Heart right ventricle (tissue), 16 donors: ENCODE results near the gene CLCN4. TPM values are rescaled to one million over a fixed set of nuclear protein-coding genes. Genes with fewer than 3 reads are reported as not detected.

Experiments
- ATAC-seq, 8 donors: fragments of 200-7000 bp; cut with Tn5 transposase; one replicate each; pipeline ENCODE4 v1.9.1; 2020; ENCODE audit warnings: mild to moderate bottlenecking in 8 of 8, moderate library complexity in 8 of 8, moderate number of reproducible peaks in 1 of 8
- DNase-seq, 2 donors: peaks; one replicate each; pipeline ENCODE4 v3.0.0-alpha.2; 2020
- H3K27ac ChIP-seq, 10 donors: fragments of 200-600 bp; sonication (generic) in 2 of 10; one replicate each; pipeline versions ENCODE4 v1.5.0 to v1.8.0; 2020 to 2022; ENCODE audit warnings: mild to moderate bottlenecking in 3 of 10
- H3K27me3 ChIP-seq, 7 donors: fragments of 200-600 bp; one replicate each; pipeline ENCODE4 v1.8.0; 2021 to 2022; ENCODE audit warnings: mild to moderate bottlenecking in 2 of 7
- H3K36me3 ChIP-seq, 9 donors: fragments of 200-600 bp; sonication (generic) in 1 of 9; one replicate each; pipeline versions ENCODE4 v1.5.0 to v1.8.0; 2020 to 2022; ENCODE audit warnings: mild to moderate bottlenecking in 2 of 9
- H3K4me1 ChIP-seq, 9 donors: fragments of 200-600 bp; sonication (generic) in 1 of 9; one replicate each; pipeline versions ENCODE4 v1.5.0 to v1.8.0; 2020 to 2022; ENCODE audit warnings: mild to moderate bottlenecking in 4 of 9
- H3K4me3 ChIP-seq, 10 donors: fragments of 200-600 bp; sonication (generic) in 2 of 10; one replicate each; pipeline versions ENCODE4 v1.5.0 to v1.8.0; 2020 to 2022; ENCODE audit warnings: mild to moderate bottlenecking in 7 of 10, moderate library complexity in 2 of 10
- H3K9me3 ChIP-seq, 11 donors: fragments of 200-600 bp in 10 of 11; sonication (generic) in 2 of 11; one replicate each; pipeline versions ENCODE4 v1.5.0 to v1.8.0; 2013 to 2022; ENCODE audit warnings: mild to moderate bottlenecking in 2 of 11, control low read depth in 1 of 11, moderate library complexity in 1 of 11
- CTCF ChIP-seq, 9 donors: fragments of 200-600 bp; sonication (generic) in 2 of 9; IDR thresholded peaks; one replicate each; pipeline versions ENCODE4 v1.5.0 to v1.8.0; 2021 to 2022; ENCODE audit warnings: antibody characterized with exemption in 9 of 9, mild to moderate bottlenecking in 5 of 9, moderate library complexity in 1 of 9
- WGBS, 2 donors: extraction: QIAGEN DNeasy Blood & Tissue Kit; methylation state at CpG; one replicate each; pipeline ENCODE4 v1.1.7; 2013; ENCODE audit warnings: inconsistent platforms in 1 of 2; 5-methylcytosine and 5-hydroxymethylcytosine counted together
- intact Hi-C, 10 donors: fragments of 100-400 bp; cut with DNase I; formaldehyde crosslinking; loops; one replicate each; pipeline versions ENCODE4 v1.11.1 to v1.14.2; 2022
- long read RNA-seq, 3 donors: library from polyadenylated mRNA; unstranded; transcript quantifications; one replicate each; pipeline ENCODE4 v2.0.0, GENCODE V29; 2020 to 2021
- polyA plus RNA-seq, 2 donors: library from polyadenylated mRNA; stranded (reverse); fragments of 200-250 nt; gene quantifications; one replicate each; pipeline ENCODE4 v1.2.3, GENCODE V29; 2013
- total RNA-seq, 10 donors: library from RNA; stranded (reverse); fragmentation: NEBNext Ultra II Directional in 3 of 10; extraction: Animal tissue kit (Norgen Biotek cat#: 25700) in 3 of 10; gene quantifications; one replicate each; pipeline versions ENCODE4 v1.2.1 to v1.2.4, GENCODE V29; 2021 to 2023
- donor health status: Arrhythmogenic right ventricular cardiomyopathy.
- donor health status: ischemic (EF 13 %, LVEDD 7.1; RV severe dilation, severe dysfunction).
- donor health status: healthy with polysubstance abuse.
- donor health status: DM: no; HTN: yes; CAD: no.
- donor health status: DM: no; HTN: no; CAD: no.
- donor health status: ischemic (EF 25% LVEDD 6.9; RV normal size, moderate dysfunction).
- donor health status: ischemic (EF 25% LVEDD 5.7; RV mildly dilated, moderate dysfunction).
- donor health status: healthy.
- donor health status: DM: yes; HTN: yes; CAD: no.
- donor health status: Ischemic cardiomyopathy.
- donor health status: ischemic (EF 35%, LVEDD 5.7; RV mildly dilated, moderate dysfunction).
- donor health status: nonischemic (EF 11% LVEDD 7.7; RV severe dilation, severe dysfunction).
- donor health status: DM: yes; HTN: yes; CAD: no.
- donor health status: PGD.
- donor health status: ischemic (EF 29% LVEDD 5.4; RV normal size, mild dysfunction).
- donor health status: nonischemic (EF 23%, LVEDD 6.1; RV moderate dilation, normal function).

Gene CLCN4
- 10 to 100 TPM; 24.2 to 44.9 (median 32.9) TPM for total RNA-seq
- 1 to 10 TPM; 4.0 to 4.4 TPM for polyA plus RNA-seq
- long read RNA-seq, donor 1, full-length matches to known transcripts, result 12 of 21 reads
- long read RNA-seq, donor 1, partial matches to known transcripts, result 8 of 21 reads
- long read RNA-seq, donor 1, other reads (novel, unspliced or antisense), result 1 of 21 reads
- long read RNA-seq, donor 2, full-length matches to known transcripts, result 19 of 39 reads
- long read RNA-seq, donor 2, partial matches to known transcripts, result 19 of 39 reads
- long read RNA-seq, donor 2, other reads (novel, unspliced or antisense), result 1 of 39 reads
- long read RNA-seq, donor 3, full-length matches to known transcripts, result 80 of 119 reads
- long read RNA-seq, donor 3, partial matches to known transcripts, result 23 of 119 reads
- long read RNA-seq, donor 3, other reads (novel, unspliced or antisense), result 16 of 119 reads

- Histone ChIP-seq H3K4me3 (peak within 1 kb of the TSS; percentile 18 to 54 (median 46)), H3K27ac (peak within 1 kb of the TSS; percentile 48 to 85 (median 73)), H3K36me3 (no peaks in the 10 kb centered on the region), H3K4me1 (peaks cover 0 to 20% (median 2%) of the 10 kb centered on the region in 9 donors), H3K27me3 (peaks cover 0 to 98% (median 0%) of the 10 kb centered on the region in 7 donors), H3K9me3 (no peaks in the 10 kb centered on the region)
- ATAC-seq (peak; percentile 72 to 96 (median 91)), DNase-seq (peak; percentile 53 to 71)
- WGBS, 2 donors, result 7 to 9% methylated on average over 26 to 27 of the region's 27 CpGs
- TF ChIP-seq CTCF (IDR thresholded peaks at IDR 0.05), result no peak
- intact Hi-C loops, result no loop called here
Measured at GRCh38 chrX:10156199-10157031, at the start of gene CLCN4. TSS of gene CLCN4 (plus strand) at chrX:10156975. CDS start at chrX:10185033, 28,058 bp downstream.

GRCh38 chrX:10107483-10107882 lies 49.3 kb upstream of the CLCN4 start:
- intact Hi-C loops, result loop anchor here in 2 of 10 donors (2.0 to 5.0 kb wide), 2 partner anchors 55 to 90 kb away; no protein-coding TSS in a partner anchor
- Histone ChIP-seq H3K4me3 (no peak overlapping the region), H3K9me3 (no peaks in the 10 kb centered on the region), H3K27me3 (no peaks in the 10 kb centered on the region), H3K36me3 (peaks cover 0 to 17% (median 0%) of the 10 kb centered on the region in 9 donors), H3K4me1 (peaks cover 0 to 69% (median 42%) of the 10 kb centered on the region in 9 donors), H3K27ac (peak overlapping the region in 5 of 10 donors; percentile 10 to 48 (median 23))
- WGBS, 2 donors, result 86 to 92% methylated on average over 2 of the region's 2 CpGs
- DNase-seq (no peak), ATAC-seq (no peak)
- no peak for TF ChIP-seq CTCF (IDR thresholded peaks at IDR 0.05)

DNA sequence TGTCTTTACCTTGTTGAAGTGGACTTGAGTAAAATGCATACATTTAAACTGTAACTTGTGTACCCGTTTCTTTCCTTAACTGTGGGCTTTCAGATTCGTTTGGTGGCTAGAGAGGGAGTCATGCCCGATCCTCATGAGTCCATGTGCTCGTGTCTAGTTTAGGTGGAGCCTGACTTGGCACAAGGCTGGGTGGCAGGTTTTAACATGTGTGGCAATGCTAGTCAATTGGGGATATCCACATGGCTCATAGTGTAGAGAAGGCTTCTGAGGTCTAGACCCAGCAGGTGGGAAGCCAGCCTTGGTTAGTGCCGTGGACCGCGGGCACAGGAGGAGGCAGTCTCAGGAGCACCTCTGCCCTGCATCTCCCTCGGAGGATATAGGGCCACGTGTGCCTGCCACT lies 48.5 kb upstream of the CLCN4 start:
- Histone ChIP-seq H3K4me3 (no peak overlapping the region), H3K27me3 (no peaks in the 10 kb centered on the region), H3K27ac (no peak overlapping the region), H3K36me3 (peaks cover 0 to 12% (median 0%) of the 10 kb centered on the region in 9 donors), H3K4me1 (peaks cover 0 to 74% (median 46%) of the 10 kb centered on the region in 9 donors), H3K9me3 (no peaks in the 10 kb centered on the region)
- no peak for TF ChIP-seq CTCF (IDR thresholded peaks at IDR 0.05)
- WGBS, 2 donors, result 77 to 79% methylated on average over 6 to 9 of the region's 9 CpGs
- DNase-seq (no peak), ATAC-seq (no peak)
- intact Hi-C loops, result loop anchor here in 1 of 10 donors (5.0 kb wide), 1 partner anchor 91 kb away; no protein-coding TSS in a partner anchor

DNA sequence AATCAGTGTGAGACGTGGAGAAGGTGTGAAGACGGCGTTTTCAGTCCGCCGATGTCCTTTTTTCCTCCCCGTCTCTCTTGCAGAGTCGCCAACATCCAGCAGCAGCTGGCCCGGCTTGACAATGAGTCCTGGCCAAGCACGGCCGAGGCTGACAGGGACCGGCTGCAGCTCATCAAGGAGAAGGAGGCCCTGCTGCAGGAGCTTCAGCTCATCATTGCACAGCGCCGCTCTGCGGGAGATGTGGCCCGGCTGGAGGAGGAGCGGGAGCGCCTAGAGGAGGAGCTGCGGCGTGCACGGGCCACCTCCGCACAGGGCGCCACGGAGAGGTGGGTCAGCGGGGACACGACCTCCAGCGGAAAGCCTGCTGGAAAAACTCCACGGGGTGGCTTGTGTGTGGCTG lies 47.1 kb upstream of the CLCN4 start:
- ATAC-seq (peak; percentile 49 to 73 (median 62)), DNase-seq (peak; percentile 58 to 59)
- intact Hi-C loops, result loop anchor here in 6 of 10 donors (2.0 to 10.0 kb wide), 6 partner anchors 92 to 1135 kb away; no protein-coding TSS in a partner anchor
- WGBS, 2 donors, result 56 to 69% methylated on average over 21 to 27 of the region's 27 CpGs
- Histone ChIP-seq H3K27ac (peak overlapping the region in 4 of 10 donors; percentile 39 to 60 (median 50)), H3K36me3 (peaks cover 0 to 9% (median 0%) of the 10 kb centered on the region in 9 donors), H3K27me3 (no peaks in the 10 kb centered on the region), H3K9me3 (no peaks in the 10 kb centered on the region), H3K4me3 (no peak overlapping the region), H3K4me1 (peaks cover 0 to 75% (median 46%) of the 10 kb centered on the region in 9 donors)
- TF ChIP-seq CTCF (IDR thresholded peaks at IDR 0.05), result peak in 3 of 9 donors; percentile 16 to 36 (median 19)
